Parathyroid adenoma (tissue), 2 donors: ENCODE results near the gene PDK3.

Experiments used
- H2AFZ ChIP-seq: fragments of 300-600 bp; sonication (generic); one replicate; pipeline ENCODE4 v1.7.0; 2017; ENCODE audit warnings: antibody characterized with exemption, mild to moderate bottlenecking
- H3K27ac ChIP-seq: fragments of 300-600 bp; sonication (generic); one replicate; pipeline ENCODE4 v1.7.0; 2017
- H3K27me3 ChIP-seq: fragments of 300-600 bp; sonication (generic); one replicate; pipeline ENCODE4 v1.7.0; 2017; ENCODE audit warnings: low read length; ENCODE audit not compliant: control insufficient read depth, insufficient read depth
- H3K36me3 ChIP-seq: fragments of 300-600 bp; sonication (generic); one replicate; pipeline ENCODE4 v1.7.0; 2017; ENCODE audit warnings: low read length; ENCODE audit not compliant: control insufficient read depth, insufficient read depth
- H3K4me1 ChIP-seq: fragments of 300-600 bp; sonication (generic); one replicate; pipeline ENCODE4 v1.7.0; 2017; ENCODE audit warnings: control low read depth
- H3K4me2 ChIP-seq: fragments of 300-600 bp; sonication (generic); one replicate; pipeline ENCODE4 v1.7.0; 2017; ENCODE audit warnings: low read length
- H3K4me3 ChIP-seq: fragments of 300-600 bp; sonication (generic); one replicate; pipeline ENCODE4 v1.7.0; 2017; ENCODE audit warnings: low read depth, low read length
- H3K79me2 ChIP-seq: fragments of 300-600 bp; sonication (generic); one replicate; pipeline ENCODE4 v1.7.0; 2017; ENCODE audit warnings: control low read depth
- H3K9ac ChIP-seq: fragments of 300-600 bp; sonication (generic); one replicate; pipeline ENCODE4 v1.7.0; 2017; ENCODE audit warnings: mild to moderate bottlenecking
- H3K9me3 ChIP-seq: fragments of 300-600 bp; sonication (generic); one replicate; pipeline ENCODE4 v1.7.0; 2017; ENCODE audit warnings: low read length; ENCODE audit not compliant: control insufficient read depth
- CTCF ChIP-seq: fragments of 300-600 bp; sonication (generic); IDR thresholded peaks from one replicate; pipeline ENCODE4 v1.7.0; 2017; ENCODE audit warnings: antibody characterized with exemption, mild to moderate bottlenecking
- donor health status: primary hyperparathyroidism.

PDK3 gene

GRCh38 chrX:24464498-24464835 is 619 bp upstream of the PDK3 start:
- H3K27ac ChIP-seq: peak overlapping the region; percentile 68
- H3K4me3 ChIP-seq: peak overlapping the region; percentile 77
- H2AFZ ChIP-seq: peak overlapping the region; percentile 90
- no peak overlapping the region for H3K9ac ChIP-seq
- H3K79me2 ChIP-seq: no peaks in the 10 kb centered on the region
- H3K9me3 ChIP-seq: no peaks in the 10 kb centered on the region
- TF ChIP-seq CTCF: no peak
- H3K27me3 ChIP-seq: no peaks in the 10 kb centered on the region
- H3K4me1 ChIP-seq: no peaks in the 10 kb centered on the region
- H3K36me3 ChIP-seq: no peaks in the 10 kb centered on the region
- peak overlapping the region; percentile 74 for H3K4me2 ChIP-seq

- Histone ChIP-seq H3K4me1 (no peaks in the 10 kb centered on the region), H3K9ac (no peak overlapping the region), H3K4me2 (peak overlapping the region; percentile 57), H3K27me3 (no peaks in the 10 kb centered on the region), H3K79me2 (no peaks in the 10 kb centered on the region), H3K36me3 (no peaks in the 10 kb centered on the region), H3K9me3 (no peaks in the 10 kb centered on the region), H3K27ac (no peak overlapping the region), H2AFZ (peak overlapping the region; percentile 90), H3K4me3 (peak overlapping the region; percentile 66)
- TF ChIP-seq CTCF: no peak
Observed at GRCh38 chrX:24465532-24465865, 413 bp downstream of the PDK3 start.

- no peak overlapping the region for H3K9ac ChIP-seq
Observed at GRCh38 chrX:24466025-24466424, 939 bp downstream of the PDK3 start.

GRCh38 chrX:24468245-24468644 is 3.2 kb downstream of the PDK3 start:
- H3K79me2 ChIP-seq: no peaks in the 10 kb centered on the region
- H3K27ac ChIP-seq: no peak overlapping the region
- no peaks in the 10 kb centered on the region for H3K36me3 ChIP-seq
- TF ChIP-seq CTCF: no peak
- H3K9me3 ChIP-seq: no peaks in the 10 kb centered on the region
- H3K4me1 ChIP-seq: no peaks in the 10 kb centered on the region
- H3K9ac ChIP-seq: no peak overlapping the region
- no peaks in the 10 kb centered on the region for H3K27me3 ChIP-seq
- no peak overlapping the region for H2AFZ ChIP-seq
- no peak overlapping the region for H3K4me3 ChIP-seq
- no peak overlapping the region for H3K4me2 ChIP-seq

More at GRCh38 chrX:24466025-24466424, 939 bp downstream of the PDK3 start:
- H3K27ac ChIP-seq: no peak overlapping the region
- no peaks in the 10 kb centered on the region for H3K79me2 ChIP-seq
- no peak for TF ChIP-seq CTCF
- peak overlapping the region; percentile 57 for H3K4me2 ChIP-seq
- H2AFZ ChIP-seq: peak overlapping the region; percentile 90
- H3K4me3 ChIP-seq: peak overlapping the region; percentile 66
- no peaks in the 10 kb centered on the region for H3K36me3 ChIP-seq
- H3K9me3 ChIP-seq: no peaks in the 10 kb centered on the region
- H3K27me3 ChIP-seq: no peaks in the 10 kb centered on the region
- H3K4me1 ChIP-seq: no peaks in the 10 kb centered on the region

GRCh38 chrX:24471808-24472207 is 6.7 kb downstream of the PDK3 start:
- no peak for TF ChIP-seq CTCF
- H3K9ac ChIP-seq: no peak overlapping the region
- H3K4me3 ChIP-seq: no peak overlapping the region
- no peak overlapping the region for H2AFZ ChIP-seq
- H3K27me3 ChIP-seq: no peaks in the 10 kb centered on the region
- no peaks in the 10 kb centered on the region for H3K79me2 ChIP-seq
- H3K4me1 ChIP-seq: no peaks in the 10 kb centered on the region
- H3K36me3 ChIP-seq: no peaks in the 10 kb centered on the region
- no peak overlapping the region for H3K27ac ChIP-seq
- H3K9me3 ChIP-seq: no peaks in the 10 kb centered on the region
- no peak overlapping the region for H3K4me2 ChIP-seq
